ENCODE measurements around the gene C13orf46.
"Not testable (repeated sequence)": the region's sequence is repeated elsewhere in the genome, so short reads cannot be mapped to it uniquely, and the experiment has no call there.

The C13orf46 gene

DNA sequence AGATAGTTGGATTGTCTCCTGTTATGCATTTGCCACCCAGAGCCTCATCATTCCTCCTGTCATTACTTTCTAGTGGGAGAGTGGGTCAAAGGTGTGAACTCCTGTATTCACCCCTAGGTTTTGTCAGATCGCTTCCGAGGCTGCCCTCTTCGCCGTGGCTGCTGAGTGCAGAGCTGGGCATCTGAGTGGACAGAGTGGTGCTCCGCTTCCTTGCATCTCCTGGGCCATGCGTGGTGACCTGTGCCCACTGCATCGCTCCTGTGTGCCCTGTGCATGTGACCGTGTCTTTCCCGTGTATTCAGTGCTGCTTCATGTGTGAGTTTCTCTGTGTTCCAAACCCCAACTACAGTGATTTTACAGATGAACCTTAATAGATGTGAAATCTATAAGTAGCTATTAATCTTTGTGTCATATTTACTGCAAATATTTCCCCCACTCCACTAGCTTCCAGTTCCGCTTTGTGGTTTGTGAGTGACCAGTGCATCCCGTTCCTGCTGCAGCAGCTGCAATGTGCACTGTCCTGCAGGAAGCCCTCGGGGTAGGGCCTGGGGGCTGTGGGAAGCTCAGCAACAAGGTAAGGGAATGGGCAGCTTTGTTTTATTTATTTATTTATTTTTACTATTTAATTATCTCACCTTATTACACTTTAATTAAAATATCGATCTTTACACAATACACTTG, 53.1 kb downstream of the C13orf46 start:
- DNase-seq = no peak

DNA sequence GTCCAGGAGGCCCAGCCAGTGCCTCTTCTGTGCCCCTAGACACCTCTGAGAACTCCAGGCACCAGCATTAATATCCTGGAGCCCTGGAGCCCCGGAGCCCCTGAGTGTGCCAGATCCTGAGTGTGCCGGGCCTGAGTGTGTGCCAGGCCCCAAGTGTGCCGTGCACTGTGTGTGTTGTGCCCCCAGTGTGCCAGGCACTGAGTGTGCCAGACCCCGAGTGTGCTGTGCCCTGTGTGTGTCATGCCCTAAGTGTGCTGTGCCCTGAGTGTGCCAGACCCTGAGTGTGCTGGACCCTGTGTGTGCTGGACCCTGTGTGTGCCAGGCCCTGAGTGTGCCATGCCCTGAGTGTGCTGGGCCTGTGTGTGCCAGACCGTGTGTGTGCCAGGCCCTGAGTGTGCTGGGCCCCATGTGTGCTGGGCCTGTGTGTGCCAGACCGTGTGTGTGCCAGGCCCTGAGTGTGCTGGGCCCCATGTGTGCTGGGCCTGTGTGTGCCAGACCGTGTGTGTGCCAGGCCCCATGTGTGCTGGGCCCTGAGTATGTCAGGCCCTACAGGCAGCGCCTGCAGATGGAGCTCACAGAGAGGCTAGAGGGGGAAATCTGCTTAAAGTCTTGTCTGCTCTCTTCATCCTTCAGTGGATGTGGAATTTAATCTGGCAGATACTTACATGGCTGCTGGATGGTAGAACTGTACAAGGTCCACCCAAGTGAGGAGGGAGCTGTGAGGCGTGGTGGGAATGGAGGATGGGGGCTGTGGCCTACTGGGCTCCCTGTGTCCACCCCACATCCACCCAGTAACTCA, 53.9 kb downstream of the C13orf46 start:
- no peak for DNase-seq

DNA sequence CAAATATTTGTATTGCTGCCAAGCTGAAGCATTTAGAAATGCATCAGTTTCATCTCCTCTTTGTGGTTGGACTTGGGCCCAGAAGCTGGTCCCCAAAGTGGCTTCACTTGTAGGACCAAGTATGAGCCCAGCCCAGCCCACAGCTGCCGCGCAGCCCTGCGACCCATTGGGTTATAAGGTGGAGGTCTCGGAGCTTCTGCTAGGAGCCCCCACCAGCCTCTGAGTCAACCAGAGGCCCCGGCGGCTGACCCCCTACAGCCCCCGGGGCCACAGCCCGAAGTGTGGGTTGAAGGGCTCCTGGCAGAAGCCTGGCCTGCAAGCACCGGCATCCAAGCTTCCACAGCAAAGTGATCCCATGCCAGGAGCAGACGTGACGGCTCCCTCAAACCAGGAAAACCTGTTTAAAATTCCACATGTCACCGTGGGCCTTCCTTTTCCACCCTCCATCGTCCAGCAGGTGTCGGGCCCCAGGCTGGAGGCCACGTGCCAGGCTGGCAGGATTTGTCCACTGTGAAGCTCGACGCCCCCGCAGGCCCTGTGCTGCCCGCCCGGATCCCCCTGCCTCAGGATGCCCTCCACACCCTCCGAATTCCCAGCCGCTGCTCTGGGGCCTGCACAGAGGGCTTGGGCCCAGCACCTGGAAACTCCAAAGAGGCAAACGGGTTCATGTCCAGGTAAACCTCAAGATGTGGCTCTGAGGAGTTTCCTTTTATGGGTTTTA, 54.7 kb downstream of the C13orf46 start:
- no peak for DNase-seq

DNA sequence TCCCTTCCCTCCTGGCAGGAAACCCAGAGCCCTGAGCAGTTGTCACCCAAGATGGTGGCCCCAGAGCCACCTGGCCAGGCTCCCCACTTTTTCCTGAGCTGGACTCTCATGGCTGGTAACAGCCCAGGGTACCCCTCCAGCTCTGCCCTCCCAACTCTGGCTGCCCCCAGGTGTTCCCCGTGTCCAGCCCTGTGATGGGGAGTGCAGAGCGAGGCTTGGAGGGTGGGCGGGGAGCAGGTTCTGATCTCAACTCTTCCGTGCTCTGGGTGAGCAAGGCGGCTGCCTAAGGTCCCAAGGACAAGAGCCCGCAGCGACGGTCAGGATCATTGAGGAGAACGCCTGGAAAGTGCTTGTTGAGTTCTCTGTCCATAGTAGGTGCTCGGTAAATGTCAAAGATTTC, 55.3 kb downstream of the C13orf46 start:
- DNase-seq = no peak

DNA sequence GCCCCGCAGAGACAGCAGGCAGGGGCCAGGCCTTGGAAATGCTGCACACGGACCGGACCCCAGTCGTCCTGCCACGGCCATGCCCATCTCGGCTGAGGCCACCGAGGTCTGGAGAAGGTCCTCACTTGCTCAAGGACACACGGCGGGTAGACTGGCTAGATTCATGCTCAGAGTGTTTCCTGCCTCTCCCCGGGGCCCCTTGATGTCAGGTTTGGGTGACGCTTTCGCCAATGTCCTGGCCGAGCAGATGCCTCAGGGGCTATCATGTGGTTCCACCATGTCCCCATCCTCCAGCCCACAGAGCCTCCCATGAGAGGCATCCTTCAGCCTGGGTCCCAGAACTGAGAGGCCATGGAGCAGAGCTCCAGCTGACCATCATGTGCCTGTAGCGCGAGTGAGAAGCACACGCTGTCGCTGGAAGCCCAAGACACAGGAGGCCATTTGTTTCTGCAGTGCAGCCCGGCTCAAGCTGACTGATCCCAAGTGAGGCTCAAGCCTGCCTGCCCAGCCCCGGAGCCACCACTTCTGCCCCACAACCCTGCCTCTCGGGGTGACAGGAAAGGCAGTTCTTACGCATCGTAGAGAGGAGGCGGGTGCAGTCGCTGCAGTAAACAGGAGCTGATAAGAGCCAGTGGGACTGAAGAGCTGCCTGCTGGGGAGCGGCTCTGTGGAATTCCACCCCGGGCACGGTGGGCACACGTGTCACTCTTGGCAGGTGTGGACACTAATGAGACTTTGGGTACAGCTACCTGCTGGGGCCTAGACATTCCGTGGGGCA, 56.1 kb downstream of the C13orf46 start:
- no peak for DNase-seq

DNA sequence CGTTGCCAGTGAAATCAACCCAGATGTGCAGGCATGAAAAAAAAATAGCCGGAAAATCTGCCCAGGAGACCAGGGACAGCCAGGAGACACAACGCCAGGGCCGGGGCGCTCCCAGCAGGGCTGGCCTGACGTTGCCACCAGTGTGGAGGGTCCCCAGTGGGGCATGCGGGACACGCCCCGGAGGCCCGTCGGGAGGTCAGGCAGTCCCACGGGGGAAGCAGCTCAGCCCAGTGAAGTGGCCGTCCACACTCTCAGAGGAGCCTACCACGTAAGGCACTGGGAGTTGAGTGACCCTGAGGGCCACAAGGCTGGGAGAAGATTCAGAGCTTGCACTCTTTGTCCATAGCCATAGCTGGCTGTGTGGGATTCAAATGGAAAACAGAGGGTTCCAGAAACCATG, 56.8 kb downstream of the C13orf46 start:
- no peak for DNase-seq

DNA sequence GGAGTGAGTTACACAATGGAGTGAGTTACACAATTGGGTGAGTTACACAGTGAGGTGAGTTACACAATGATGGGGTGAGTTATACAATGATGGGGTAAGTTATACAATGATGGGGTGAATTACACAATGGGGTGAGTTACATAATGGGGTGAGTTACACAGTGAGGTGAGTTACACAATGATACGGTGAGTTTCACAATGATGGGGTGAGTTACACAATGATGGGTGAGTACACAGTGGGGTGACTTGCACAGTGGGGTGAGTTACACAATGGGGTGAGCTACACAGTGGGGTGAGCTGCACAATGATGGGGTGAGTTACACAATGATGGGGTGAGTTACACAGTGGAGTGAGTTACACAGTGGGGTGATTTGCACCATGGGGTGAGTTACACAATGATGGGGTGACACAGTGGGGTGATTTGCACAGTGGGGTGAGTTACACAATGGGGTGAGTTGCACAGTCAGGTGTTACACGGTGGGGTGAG, 57.5 kb downstream of the C13orf46 start:
- DNase-seq = no peak

DNA sequence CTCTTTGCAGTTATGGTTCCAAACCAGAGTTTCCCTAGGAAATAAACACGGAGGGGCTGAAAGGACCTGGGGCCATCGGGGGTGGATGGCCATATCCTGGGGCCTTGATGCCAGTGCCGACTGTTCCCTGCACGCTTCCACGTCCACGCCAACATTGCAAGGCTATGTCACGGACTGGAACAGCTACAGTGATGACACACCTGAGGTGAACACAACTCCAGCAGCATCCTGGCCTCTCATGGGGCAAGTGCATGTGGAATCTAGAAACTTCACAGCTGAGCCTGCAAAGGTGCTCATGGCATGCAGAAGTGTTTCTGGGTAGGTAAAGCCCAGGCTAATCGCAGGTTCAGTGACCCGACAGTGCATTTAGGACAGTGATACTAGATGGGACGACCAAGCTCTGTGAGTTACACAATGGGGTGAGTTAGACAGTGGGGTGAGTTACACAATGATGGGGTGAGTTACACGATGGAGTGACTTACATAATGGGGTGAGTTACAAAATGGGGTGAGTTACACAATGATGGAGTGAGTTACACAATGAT, 58.0 kb downstream of the C13orf46 start:
- DNase-seq = no peak

DNA sequence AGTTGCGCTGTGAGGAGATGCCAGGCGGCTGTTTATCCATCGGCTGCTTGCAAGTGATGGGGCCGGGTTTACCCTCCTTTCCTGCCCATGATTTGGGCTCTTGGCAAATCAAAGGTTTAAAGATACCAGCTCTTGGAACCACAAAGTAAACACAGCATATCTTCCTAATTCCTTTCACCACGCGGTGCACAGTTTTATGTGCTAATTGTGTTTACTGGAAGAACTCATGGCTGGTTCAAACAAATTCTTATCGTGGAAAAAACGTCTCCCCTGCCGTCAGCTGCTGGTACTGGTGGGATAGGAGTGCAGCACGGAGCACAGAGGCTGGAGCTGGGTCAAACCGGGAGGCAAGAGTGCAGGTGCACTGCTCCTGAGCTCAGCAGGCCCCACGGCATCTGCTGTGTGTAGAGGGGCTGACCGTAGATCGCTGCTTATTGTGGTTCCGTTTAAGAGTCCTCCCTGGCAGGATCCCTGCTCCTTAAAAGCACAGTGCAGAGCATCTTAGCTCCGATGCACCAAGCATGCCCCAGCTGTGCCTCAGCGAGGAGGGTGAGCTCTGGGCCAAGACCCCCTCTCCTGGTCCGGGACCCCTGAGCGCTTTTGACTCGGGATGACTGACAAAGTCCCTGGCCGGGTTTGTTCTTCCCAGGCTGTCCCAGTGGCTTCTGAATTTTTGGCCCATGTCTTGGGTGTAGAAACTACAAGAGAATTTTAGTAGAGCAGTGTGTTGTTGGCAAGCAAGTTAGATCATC, 58.7 kb downstream of the C13orf46 start:
- no peak for DNase-seq

DNA sequence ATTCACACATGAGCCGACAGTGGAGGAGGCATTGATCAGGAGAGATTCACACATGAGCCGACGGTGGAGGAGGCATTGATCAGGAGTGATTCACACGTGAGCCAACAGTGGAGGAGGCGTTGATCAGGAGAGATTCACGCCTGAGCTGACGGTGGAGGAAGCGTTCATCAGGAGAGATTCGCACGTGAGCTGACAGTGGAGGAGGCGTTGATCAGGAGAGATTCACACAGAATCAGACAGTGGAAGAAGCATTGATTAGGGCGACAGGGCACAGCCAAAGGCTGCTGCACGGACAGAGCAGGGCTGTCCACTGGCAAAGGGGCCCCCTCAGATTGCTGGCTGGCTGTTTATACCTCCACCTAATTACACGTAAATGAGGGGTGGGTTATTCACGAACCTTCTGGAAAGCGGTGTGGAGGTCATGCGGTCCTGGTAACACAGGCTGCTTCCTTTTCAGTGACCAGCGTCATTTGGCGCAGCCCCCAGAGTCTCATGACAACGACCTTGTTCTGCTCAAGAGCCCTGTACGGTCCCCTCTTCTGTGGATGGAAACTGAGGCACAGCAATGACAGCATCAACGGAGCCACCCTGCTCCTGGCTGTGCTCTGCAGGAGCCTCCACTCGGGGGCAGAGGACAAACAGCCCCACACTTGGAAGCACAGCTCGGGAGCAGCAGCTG, 59.4 kb downstream of the C13orf46 start:
- DNase-seq = no peak

DNA sequence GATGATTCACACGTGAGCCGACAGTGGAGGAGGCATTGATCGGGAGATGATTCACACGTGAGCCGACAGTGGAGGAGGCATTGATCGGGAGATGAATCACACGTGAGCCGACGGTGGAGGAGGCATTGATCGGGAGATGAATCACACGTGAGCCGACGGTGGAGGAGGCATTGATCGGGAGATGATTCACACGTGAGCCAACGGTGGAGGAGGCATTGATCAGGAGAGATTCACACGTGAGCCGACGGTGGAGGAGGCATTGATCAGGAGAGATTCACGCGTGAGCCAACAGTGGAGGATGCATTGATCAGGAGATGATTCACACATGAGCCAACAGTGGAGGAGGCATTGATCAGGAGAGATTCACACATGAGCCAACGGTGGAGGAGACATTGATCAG, 60.0 kb downstream of the C13orf46 start:
- not testable (repeated sequence) for DNase-seq

DNA sequence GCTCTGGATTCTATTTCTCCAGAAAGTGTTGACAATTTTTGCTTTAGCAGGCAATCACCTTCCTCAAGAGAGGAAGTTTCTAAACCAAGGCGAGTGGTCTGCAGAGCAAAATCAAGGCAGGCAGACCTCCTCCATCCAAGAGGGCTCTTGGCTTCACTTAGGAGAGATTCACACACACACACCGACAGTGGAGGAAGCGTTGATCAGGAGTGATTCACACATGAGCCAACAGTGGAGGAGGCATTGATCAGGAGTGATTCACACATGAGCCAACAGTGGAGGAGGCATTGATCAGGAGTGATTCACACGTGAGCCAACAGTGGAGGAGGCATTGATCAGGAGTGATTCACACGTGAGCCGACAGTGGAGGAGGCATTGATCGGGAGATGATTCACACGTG, 60.5 kb downstream of the C13orf46 start:
- DNase-seq = not testable (repeated sequence)

DNA sequence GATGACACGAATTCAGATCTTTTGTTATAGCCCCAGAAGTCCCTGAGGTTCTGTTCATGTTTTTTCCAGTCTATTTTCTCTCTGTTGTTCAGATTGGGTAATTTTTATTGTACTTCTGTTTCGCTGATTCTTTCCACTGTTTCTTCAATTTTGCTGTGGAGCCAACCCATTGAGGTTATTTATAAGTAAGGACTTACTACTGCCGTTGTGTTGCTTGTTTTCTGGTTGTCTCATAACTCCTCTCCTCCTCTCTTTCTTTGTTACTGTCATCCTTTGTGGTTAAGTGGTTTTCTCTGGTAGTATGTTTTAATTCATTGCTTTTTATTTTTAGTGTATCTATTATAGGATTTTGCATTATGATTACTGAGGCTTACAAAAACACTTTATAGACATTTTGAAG, 61.3 kb downstream of the C13orf46 start:
- DNase-seq = no peak

DNA sequence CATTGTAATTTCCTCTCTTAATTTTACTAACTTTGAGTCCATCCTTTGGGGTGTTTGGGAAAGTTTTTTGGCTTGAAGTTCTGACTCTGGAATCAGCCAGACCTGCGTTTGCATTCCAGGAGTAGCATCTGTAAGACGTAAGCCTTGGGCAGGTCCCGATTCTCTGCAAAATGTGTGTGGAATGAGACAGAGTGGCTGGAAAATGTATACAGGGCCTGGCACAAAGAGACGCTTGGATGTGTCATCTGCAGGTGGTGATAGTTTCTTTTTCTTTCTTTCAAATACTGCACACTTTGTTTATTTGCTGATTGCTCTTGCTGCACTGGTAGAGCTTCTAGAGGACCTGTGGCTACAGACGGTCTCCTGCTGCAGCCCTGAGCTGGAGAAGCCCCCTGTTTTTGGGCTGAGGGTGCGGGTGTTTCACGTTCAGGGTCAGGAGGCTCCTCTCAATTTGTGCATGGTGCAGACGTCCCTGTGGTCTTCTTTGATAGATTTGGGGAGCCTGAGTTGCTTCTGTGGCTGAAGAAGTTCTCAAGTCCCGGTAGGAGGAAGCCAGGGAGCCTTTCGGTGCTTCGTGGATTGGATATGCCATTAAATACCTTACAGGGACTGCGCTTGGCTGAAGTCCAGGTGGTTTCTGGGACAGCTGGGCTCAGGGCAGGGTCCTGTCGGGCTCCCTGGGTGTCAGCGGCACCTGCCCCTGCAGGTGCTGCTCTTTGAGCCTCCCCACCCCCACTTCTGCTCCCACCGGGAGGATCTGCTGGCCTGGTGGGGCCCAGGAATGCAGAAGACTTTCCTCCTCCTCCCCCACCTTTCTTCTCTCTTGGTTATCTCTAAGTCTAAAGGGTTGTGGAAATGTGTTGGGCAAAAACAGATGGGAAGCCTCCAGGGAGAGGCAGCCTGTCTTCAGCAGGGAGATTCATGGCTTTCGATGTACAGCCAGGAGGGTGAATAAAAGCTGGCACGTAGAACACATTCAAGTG, 66.0 kb downstream of the C13orf46 start:
- no peak for DNase-seq

DNA sequence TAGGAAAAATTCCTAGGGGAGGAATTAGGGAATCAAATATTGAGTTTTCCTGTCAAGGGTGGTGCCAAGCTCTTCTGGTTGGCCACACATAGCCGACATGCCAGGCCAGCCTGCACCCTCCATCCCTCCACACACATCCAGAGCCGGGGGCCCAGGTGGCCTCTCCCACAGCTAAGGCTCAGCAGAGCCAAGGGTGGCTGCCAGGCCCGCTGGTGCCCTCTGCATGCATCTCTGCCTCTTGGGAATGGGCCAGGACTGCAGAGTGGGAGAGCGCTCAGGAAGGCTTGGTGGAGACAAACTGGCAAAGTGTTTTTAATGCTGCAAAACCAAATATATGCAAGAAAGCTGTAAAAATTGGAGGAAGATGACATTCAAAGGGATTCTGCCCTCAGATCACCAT, 67.3 kb downstream of the C13orf46 start:
- DNase-seq = no peak

DNA sequence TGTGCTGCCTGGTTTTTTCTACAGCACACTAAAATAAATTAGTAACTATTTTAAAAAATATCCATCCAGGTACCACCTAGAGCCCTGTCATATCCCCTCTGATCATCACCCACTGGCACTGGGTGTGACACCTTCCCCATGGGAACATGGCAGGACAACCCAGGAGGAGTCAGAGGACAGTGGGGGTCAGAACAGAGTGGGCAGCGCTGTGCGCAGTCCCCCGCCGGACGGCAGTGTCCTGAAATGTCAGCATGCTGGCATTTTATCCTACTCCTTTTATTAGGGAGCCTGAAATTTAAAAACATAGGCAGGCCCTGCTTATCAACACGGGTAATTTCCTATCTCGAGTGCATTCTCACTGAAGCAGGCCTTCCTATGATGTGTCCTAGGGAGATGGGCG, 67.9 kb downstream of the C13orf46 start:
- DNase-seq = no peak

DNA sequence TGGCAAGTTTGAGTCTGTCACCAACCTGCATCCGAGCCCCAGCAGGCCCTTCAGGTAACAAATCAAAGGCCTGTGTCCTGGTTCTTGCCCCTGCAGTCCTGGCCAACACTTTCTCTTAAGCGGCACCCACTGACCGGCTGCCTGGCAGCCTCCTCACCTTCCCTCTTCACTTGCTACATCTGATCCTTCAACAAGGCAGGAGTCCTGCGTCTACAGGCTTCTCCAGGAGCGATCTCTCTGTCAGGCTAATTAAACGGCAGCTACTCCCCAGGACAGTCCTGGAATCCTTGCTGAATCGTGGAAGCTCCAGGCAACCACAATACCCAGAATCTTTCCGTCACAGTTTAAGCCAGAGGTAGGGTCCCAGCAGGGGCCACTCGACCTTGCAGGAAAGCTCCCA, 68.9 kb downstream of the C13orf46 start:
- DNase-seq = no peak

DNA sequence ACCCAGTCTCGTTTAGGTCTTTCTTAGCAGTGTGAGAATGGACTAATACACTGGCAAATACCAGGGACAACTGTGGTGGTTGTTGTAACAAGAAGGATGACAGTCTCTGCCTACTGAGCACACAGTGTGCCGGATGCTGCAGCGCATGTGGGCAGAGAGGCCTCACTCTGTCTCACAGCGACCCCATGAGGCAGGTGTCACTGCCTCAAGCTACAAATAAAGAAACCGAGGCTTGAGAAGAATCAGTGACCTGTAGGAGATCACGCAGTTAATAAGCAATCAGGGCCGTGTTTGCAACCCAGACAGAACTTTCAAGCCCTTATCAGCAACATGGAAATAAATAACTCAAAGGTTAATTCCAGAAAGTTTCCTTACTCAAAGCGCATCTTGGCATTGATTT, 69.5 kb downstream of the C13orf46 start:
- DNase-seq = no peak

DNA sequence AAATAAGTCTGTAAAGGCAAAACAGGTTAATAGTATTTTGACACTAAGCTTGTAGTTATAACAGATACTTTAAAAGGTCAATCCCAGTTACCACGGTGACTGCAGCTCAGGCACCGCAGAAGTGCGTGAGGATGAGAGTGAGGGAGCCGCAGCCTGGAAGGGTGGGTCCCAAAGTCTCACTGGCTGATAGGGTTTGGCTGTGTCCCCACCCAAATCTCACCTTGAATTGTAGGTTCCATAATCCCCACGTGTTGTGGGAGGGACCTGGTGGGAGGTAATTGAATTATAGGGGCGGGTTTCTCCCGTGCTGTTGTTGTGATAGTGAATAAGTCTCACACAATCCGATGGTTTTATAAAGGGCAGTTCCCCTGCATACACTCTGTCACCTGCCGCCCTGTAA, 70.0 kb downstream of the C13orf46 start:
- no peak for DNase-seq
